NCI-H2171 treated with DMSO at 0.1 percent for 48 hours (cell line): ENCODE measurements around the gene APBB2.
A peak's percentile ranks its signal among the peaks of the same experiment; 100 is the strongest.
"Not testable (repeated sequence)": the region's sequence is repeated elsewhere in the genome, so short reads cannot be mapped to it uniquely, and the experiment has no call there.

Experiments used
- DNase-seq: peaks from one replicate; lab custom pipeline; 2025; lab: John Stamatoyannopoulos, UW

The APBB2 gene

GRCh38 chr4:41014158-41014557 is 200.2 kb downstream of the APBB2 start:
- no peak for DNase-seq

GRCh38 chr4:41013746-41014145 is 200.6 kb downstream of the APBB2 start:
- DNase-seq: no peak

- DNase-seq: no peak
Measured at GRCh38 chr4:41012911-41013310, 201.4 kb downstream of the APBB2 start.

- DNase-seq: no peak
Measured at GRCh38 chr4:41012293-41012692, 202.0 kb downstream of the APBB2 start.

- DNase-seq: no peak
Measured at GRCh38 chr4:41009411-41009810, 204.9 kb downstream of the APBB2 start.

- DNase-seq: no peak
Measured at GRCh38 chr4:41006141-41006540, 208.2 kb downstream of the APBB2 start.

- DNase-seq: no peak
Measured at GRCh38 chr4:41002309-41002708, 212.0 kb downstream of the APBB2 start.

DNA sequence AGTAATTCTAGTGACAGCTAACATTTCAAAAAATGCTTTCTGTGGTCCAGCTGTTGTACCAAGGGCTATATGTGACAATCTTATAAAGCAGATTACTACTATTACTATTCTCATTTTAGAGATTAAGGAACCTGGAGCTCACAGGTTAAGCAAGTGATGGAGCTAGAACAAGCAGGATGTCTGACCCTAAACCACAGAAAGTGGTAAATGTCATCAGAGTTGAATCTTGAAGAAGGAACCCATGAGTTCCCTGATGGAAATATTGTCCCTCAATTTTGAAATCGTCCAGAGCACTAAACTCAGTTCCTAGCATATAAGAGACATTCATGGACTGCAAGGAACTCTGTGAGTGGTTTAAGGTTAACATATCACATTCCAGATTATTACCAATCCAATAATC is 214.0 kb downstream of the APBB2 start:
- no peak for DNase-seq

DNA sequence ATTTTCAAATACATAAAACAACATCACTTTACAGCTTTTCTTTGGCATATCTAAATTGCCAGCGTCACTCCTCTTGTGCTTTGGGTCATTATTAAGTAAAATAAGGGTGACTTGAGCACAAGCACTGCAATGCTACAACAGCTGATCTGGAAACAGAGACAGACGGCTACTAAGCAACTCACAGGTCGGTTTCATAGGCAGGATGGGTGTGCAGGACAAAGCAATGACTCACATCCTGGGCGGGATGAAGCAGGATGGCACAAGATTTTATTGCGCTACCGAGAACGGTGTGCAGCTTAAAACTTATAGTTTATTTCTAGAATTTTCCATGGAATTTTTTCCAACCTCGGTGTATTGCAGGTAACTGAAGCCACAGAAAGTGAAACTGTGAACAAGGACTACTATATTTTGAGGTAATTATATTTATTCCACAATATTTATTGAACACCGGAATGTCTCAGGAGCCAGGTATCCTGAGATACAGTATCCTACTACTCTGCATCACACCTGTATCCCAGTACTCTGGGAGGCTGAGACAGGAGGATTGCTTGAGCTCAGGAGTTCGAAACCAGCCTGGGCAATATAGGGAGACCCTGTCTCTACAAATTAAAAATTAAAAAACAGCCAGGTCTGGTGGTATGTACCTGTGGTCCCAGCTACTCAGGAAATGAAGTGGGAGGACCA is 215.5 kb downstream of the APBB2 start:
- DNase-seq: no peak

GRCh38 chr4:40995850-40996249 is 218.5 kb downstream of the APBB2 start:
- DNase-seq: no peak

DNA sequence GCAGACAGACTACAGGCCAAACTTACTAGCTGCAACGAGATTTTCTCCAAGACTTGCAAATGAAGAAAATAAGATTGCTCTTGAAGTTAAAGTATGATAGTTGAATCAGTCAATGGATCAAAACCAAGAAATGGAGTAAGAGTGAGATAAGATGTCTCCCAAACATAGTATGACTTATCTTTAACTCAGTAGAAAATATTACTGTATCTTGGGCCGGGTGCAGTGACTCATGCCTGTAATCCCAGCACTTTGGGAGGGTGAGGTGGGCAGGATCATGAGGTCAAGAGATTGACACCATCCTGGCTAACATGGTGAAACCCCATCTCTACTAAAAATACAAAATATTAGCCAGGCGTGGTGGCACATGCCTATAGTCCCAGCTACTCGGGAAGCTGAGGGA is 220.0 kb downstream of the APBB2 start:
- DNase-seq: not testable (repeated sequence)

DNA sequence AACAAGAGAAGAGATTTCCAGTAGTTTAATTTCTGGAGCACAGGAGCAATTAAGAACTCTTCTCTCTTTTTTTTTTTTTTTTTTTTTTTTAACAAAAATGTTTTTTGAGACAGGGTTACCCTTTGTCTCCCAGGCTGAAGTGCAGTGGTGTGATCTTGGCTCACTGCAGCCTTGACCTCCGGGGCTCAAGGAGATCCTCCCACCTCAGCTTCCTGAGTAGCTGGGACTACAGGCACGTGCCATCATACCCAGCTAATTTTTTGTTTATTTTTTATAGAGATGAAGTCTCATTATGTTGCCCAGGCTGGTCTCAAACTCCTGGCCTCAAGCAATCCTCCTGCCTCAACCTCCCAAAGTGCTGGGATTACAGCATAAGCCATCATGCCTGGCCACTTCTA is 221.0 kb downstream of the APBB2 start:
- DNase-seq: not testable (repeated sequence)

DNA sequence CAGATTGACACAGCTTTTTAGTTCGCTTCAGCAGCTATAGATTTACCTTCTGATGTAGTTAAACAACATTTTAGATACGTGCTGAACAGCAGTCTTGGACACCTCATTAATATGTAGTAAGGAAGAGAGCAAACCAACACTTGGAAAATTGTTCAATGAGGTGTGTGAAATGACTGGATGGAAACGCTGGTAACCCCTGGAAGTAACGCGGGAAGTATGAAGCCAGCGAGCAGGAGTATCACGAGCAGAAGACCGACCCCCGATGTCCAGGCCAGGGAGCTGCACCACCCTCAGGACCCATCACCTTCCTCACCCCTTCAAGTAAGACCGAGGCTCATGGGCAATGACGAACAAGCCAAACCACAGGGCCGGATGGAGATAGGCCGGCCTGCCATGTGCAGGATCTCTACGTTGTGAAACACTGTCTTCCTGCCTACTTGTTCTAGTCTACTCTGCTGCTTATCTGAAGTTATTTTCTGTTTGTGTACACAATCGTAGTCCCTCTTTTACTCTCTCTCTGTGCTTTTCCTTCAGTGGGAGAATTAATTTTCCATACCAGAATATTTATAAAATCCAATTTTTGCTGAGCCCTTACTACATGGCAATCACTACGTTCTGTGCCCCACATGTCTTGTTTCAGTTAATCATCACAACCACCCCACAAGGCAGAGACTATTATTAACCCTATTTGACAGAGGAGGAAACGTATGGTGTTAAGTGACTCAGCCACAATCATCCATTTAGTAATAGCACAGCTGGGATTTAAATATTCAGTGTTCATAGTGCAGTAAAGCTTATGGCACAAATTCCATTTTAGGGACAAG is 221.7 kb downstream of the APBB2 start:
- no peak for DNase-seq

DNA sequence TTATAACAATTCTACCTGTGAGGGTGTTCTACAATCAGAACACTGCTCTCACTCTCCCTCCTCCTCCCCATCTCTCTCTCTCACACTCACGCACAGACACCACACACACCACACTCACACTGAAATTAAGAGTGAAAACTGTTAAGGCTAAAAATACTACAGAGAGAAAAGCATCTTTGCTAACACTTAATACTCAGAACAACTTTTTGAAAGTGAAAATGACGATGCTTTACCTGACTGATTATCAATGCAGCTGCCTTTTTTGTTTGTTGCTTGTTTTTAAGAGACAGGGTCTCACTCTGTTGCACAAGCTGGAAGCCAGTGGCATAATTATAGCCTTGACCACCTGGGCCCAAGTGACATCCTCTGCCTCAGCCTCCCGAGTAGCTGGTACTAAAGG is 222.4 kb downstream of the APBB2 start:
- no peak for DNase-seq

- DNase-seq: no peak
Measured at GRCh38 chr4:40990899-40991265, 223.5 kb downstream of the APBB2 start.

DNA sequence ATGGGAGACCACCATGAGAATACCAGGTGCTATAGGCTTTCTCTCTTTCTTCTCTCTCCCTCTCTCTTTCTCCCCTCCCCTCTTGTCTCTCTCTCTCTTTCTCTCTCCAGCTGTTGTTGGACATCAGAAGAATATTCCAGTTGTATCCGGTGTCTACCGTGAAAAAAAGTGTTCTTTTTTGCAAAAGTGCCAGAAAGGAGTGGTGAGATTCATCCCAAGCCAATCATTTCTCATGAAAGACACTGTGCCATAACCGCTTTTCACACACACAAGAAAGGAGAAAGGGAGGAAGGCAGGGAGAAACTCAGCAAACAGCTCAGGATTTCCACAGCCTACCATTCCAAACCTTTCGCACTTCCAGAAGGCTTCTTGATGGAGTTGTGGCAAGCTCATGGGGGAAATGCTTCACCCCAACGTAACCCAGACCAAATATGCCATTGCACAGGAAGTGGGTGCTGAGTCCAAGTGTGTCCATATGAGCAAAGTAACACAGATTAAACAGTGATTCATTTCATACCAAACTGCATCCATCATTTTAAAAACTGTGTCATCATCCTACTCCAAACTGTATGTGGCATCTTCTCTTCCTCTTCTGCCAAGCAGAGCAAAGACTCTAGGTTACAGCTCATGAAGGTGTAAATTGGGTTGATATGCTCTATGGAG is 224.0 kb downstream of the APBB2 start:
- DNase-seq: no peak

GRCh38 chr4:40987151-40987550 is 227.2 kb downstream of the APBB2 start:
- no peak for DNase-seq

- DNase-seq: no peak
Measured at GRCh38 chr4:40986375-40986774, 228.0 kb downstream of the APBB2 start.

DNA sequence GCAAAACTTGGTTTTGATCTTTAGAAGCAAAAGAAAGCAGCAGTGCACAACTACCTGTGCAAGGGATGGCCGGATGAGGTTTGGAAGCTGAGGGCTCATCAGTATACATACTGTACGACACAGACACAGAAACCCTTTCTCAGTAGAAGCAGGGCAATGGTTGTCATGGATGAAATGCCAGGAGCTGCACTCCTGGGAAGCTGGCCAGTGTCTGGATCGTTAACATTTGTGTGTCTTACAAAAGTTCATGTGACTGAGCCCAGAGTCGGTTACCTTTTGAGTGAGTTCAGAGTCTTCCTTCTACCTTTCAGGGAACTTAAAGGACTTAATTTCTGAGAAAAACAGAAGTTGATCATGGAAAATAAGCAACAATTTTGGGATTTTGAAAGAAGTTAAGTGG is 230.3 kb downstream of the APBB2 start:
- DNase-seq: no peak

DNA sequence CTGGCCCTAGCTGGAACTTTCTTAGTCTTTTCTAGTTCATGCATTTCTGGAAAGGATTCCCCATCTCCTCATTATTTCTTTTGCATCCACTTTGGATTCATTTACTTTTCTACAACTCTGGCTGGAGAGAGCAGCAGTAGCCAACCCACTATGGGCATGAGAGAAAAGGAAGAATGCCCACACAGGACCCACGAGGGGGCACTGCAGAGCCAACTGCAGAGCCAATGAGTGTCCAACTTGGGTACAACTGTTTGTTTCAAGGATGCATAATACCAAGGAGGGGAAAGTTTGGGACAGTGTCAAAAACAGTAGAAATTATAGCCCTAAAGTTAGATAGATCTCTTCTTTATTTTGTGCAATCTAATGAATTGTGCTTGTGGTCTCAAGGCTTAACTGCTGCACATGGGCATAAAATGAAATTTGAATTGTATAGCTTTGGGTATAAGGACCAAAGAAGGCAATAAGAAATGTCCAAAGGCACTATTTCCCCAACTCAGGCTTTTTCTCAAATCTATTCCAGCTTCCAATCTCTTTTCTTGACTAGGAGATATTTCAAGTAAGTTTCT is 233.9 kb downstream of the APBB2 start:
- DNase-seq: no peak

DNA sequence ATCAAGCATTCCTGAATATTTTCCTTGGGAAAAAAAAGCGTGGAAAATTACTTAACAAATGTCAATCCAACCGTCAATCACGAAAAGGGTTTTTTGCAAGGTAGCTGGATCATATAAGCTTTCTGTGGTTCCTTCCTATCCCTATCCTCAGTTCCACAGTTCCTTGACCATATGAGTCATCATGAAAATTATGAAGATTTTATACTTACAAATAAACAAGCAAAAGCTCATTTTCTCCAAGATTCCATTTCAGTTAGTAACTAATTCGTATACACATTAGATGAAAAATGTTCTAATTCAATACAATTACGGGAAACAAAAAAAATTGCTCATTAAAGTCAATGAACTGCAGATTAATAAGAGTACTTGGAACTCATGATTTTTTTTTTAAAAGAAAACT is 235.8 kb downstream of the APBB2 start:
- DNase-seq: no peak

DNA sequence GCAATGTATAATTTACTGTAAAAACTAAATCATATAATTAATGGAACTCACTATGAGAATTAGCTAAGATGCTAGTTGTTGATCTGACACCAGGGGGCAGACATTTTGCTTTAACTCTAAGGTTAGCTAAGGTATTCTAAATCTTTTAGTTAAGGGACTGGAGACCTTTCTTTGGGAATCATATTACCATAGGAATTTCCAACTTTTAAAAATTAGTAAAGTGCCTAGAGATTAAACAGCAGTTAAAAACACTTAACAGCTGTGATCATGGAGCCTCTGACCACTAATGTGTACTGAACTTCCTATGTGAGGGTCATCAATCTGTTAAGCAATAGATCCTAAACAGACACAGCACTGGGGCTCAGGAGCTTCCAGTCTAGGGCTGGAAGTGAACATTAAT is 238.0 kb downstream of the APBB2 start:
- peak; percentile 17 for DNase-seq

DNA sequence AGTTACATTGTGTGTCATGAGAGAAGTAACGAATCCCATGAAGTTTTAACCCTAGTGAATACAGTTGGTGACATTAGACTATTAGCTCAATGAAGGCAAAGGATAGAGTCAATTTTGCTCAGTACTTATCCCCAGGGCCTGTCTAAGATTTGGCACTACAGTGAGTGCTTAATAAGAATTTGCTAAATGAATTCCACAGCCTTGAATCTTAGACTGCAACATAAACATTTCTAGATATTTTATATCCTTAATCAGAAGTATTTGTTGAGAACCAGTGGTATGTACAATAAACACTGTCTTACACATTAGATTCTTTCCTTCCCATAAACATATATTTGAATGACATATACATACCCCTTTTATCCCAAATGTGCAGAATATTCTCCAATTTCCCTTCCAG is 241.6 kb downstream of the APBB2 start:
- DNase-seq: no peak
